K562 (cell line): ENCODE measurements around the gene COG7. TPM values are rescaled to one million over a fixed set of nuclear protein-coding genes. Genes with fewer than 3 reads are reported as not detected.
"Not testable (repeated sequence)": the region's sequence is repeated elsewhere in the genome, so short reads cannot be mapped to it uniquely, and the experiment has no call there.

Experiments
- ATAC-seq: fragments of 200-7000 bp; cut with Tn5 transposase; 3 replicates; pipeline ENCODE4 v1.9.1; 2020; ENCODE audit warnings: moderate library complexity
- BruUV-seq: library from RNA; stranded (reverse); fragments of 400-500 nt; replicated peaks from 2 replicates; lab custom pipeline; 2021; lab: Mats Ljungman, UMichigan
- CTCF ChIA-PET: fragments of 300-600 bp; formaldehyde crosslinking; extraction: SDS; loops from one replicate; lab custom pipeline; 2021; ENCODE audit warnings: low intra/inter-chr PET ratio; lab: Yijun Ruan, JAX
- POLR2A ChIA-PET: fragments of 300-600, 350-650 bp; sonication (Branson Sonifier 250); formaldehyde crosslinking; extraction: SDS; loops from one replicate; lab custom pipeline; 2021; ENCODE audit warnings: antibody characterized with exemption, inconsistent platforms; lab: Yijun Ruan, JAX
- DNase-seq, 4 experiments: peaks; one replicate each; pipeline versions ENCODE4 v3.0.0 to v3.0.0-alpha.2; 2011 to 2018; ENCODE audit warnings: low spot score in 3 of 4, mixed read lengths in 3 of 4; ENCODE audit errors: extremely low read depth in 1 of 4
- FAIRE-seq: peaks from 2 replicates; lab custom pipeline; 2011; peaks lifted over from hg19 to GRCh38; lab: Jason Lieb, UNC
- H2AFZ ChIP-seq: 2 replicates; pipeline ENCODE4 v1.6.0; 2011; ENCODE audit warnings: low read depth, low read length, control low read depth, inconsistent platforms
- H3K27ac ChIP-seq: fragments of 200-600 bp; 3 replicates; pipeline ENCODE4 v1.8.0; 2011; ENCODE audit warnings: low read depth, mild to moderate bottlenecking, control low read depth, inconsistent platforms, low read length, moderate library complexity, mixed read lengths; ENCODE audit errors: extremely low read depth
- H3K27me3 ChIP-seq, 2 experiments: fragments of 300-600 bp in 1 of 2; 2 replicates in 1 of 2; 3 replicates in 1 of 2; pipeline versions ENCODE4 v1.6.0 to v1.8.0; 2011; ENCODE audit warnings: inconsistent platforms in 2 of 2, low read length in 2 of 2, mild to moderate bottlenecking in 1 of 2, mixed read lengths in 1 of 2, moderate library complexity in 1 of 2; ENCODE audit not compliant: control insufficient read depth in 2 of 2, insufficient read depth in 2 of 2
- H3K36me3 ChIP-seq: fragments of 300-600 bp; 3 replicates; pipeline ENCODE4 v1.8.0; 2011; ENCODE audit warnings: mild to moderate bottlenecking, low read length, inconsistent platforms; ENCODE audit not compliant: control insufficient read depth, insufficient read depth
- H3K4me1 ChIP-seq, 2 experiments: fragments of 200-600 bp in 1 of 2; replicated peaks in 1 of 2; 2 replicates in 1 of 2; 3 replicates in 1 of 2; pipeline versions ENCODE4 v1.5.1 to v1.8.0; 2011; ENCODE audit warnings: inconsistent platforms in 2 of 2, low read length in 2 of 2, mild to moderate bottlenecking in 1 of 2, mixed read lengths in 1 of 2, moderate library complexity in 1 of 2; ENCODE audit not compliant: control insufficient read depth in 2 of 2, insufficient read depth in 2 of 2
- H3K4me2 ChIP-seq: 2 replicates; pipeline ENCODE4 v1.6.1; 2011; ENCODE audit warnings: low read length, control low read depth, inconsistent platforms, mixed read lengths; ENCODE audit not compliant: insufficient read depth
- H3K4me3 ChIP-seq: fragments of 200-600 bp; sonication (generic), shearing (Covaris generic); 2 replicates; pipeline ENCODE4 v1.5.1; 2016; ENCODE audit warnings: control low read depth, inconsistent platforms
- H3K79me2 ChIP-seq: fragments of 200-600 bp; 3 replicates; pipeline ENCODE4 v1.8.0; 2011; ENCODE audit warnings: low read length, inconsistent platforms; ENCODE audit not compliant: control insufficient read depth, insufficient read depth
- H3K9ac ChIP-seq, 2 experiments: 2 replicates each; pipeline versions ENCODE4 v1.6.0 to v1.6.1; 2011; ENCODE audit warnings: low read depth in 2 of 2, low read length in 2 of 2, control low read depth in 1 of 2, inconsistent platforms in 1 of 2, mild to moderate bottlenecking in 1 of 2, mixed read lengths in 1 of 2; ENCODE audit not compliant: insufficient read depth in 1 of 2
- H3K9me1 ChIP-seq: one replicate; pipeline ENCODE4 v1.6.0; 2011; ENCODE audit warnings: inconsistent platforms, mild to moderate bottlenecking, low read length, moderate library complexity; ENCODE audit not compliant: control insufficient read depth, insufficient read depth
- H3K9me3 ChIP-seq: replicated peaks from 2 replicates; pipeline ENCODE4 v1.5.1; 2011; ENCODE audit warnings: low read depth, low read length, inconsistent platforms; ENCODE audit not compliant: control insufficient read depth, insufficient read depth
- H4K20me1 ChIP-seq: replicated peaks from 2 replicates; pipeline ENCODE4 v1.6.1; 2011; ENCODE audit warnings: low read length, inconsistent platforms, mixed read lengths; ENCODE audit not compliant: control insufficient read depth, insufficient read depth
- BRD4 ChIP-seq: fragments of 200-600 bp; sonication (generic); IDR thresholded peaks from 2 replicates; pipeline ENCODE4 v1.6.1; 2017; ENCODE audit warnings: inconsistent platforms
- BRF1 ChIP-seq: IDR thresholded peaks from 3 replicates; pipeline ENCODE4 v1.6.1; 2011; ENCODE audit warnings: borderline replicate concordance, mild to moderate bottlenecking; ENCODE audit not compliant: insufficient read length; ENCODE audit errors: extremely low read depth
- DACH1 ChIP-seq: fragments of 450-650 bp; IDR thresholded peaks from 2 replicates; pipeline ENCODE4 v1.6.1; 2018; ENCODE audit not compliant: partially characterized antibody
- FOXA3 ChIP-seq, 2 experiments: fragments of 450-650 bp in 1 of 2; sonication (generic) in 1 of 2; formaldehyde crosslinking; IDR thresholded peaks in 1 of 2; conservative IDR thresholded peaks in 1 of 2; 2 replicates each; pipeline versions ENCODE4 v1.4.0 to v1.8.0; 2020 to 2022; ENCODE audit warnings: mild to moderate bottlenecking in 2 of 2, missing genetic modification reagents in 1 of 2
- HDAC6 ChIP-seq: IDR thresholded peaks from 2 replicates; pipeline ENCODE4 v1.6.1; 2012; ENCODE audit warnings: low read depth, mild to moderate bottlenecking, control low read depth, inconsistent platforms, low read length, moderate library complexity
- KLF1 ChIP-seq: fragments of 450-650 bp; IDR thresholded peaks from 2 replicates; pipeline ENCODE4 v1.6.1; 2016; ENCODE audit warnings: missing genetic modification characterization, missing compliant biosample characterization
- MAFF ChIP-seq: IDR thresholded peaks from 2 replicates; pipeline ENCODE4 v1.6.1; 2012; ENCODE audit warnings: low read length, improper control_type of control experiment
- NR0B1 ChIP-seq: fragments of 450-650 bp; IDR thresholded peaks from one replicate; pipeline ENCODE4 v1.6.1; 2018; ENCODE audit warnings: mild to moderate bottlenecking, moderate library complexity; ENCODE audit not compliant: partially characterized antibody
- ZNF184 ChIP-seq: sonication (generic); formaldehyde crosslinking; IDR thresholded peaks from 2 replicates; pipeline ENCODE4 v1.5.0; 2020; ENCODE audit warnings: missing genetic modification reagents
- ZNF644 ChIP-seq: fragments of 200-800 bp; sonication (Bioruptor generic); IDR thresholded peaks from 2 replicates; pipeline ENCODE4 v1.6.1; 2016; ENCODE audit warnings: low read depth, missing genetic modification characterization, missing compliant biosample characterization
- ZNF75A ChIP-seq: fragments of 450-650 bp; formaldehyde crosslinking; IDR thresholded peaks from 2 replicates; pipeline ENCODE4 v1.4.0; 2020; ENCODE audit warnings: mild to moderate bottlenecking
- WGBS: fragments of 100-300 bp; shearing (Covaris generic); methylation state at CpG from one replicate; pipeline ENCODE4 v1.1.6; 2016; ENCODE audit warnings: low coverage, mixed read lengths; ENCODE audit not compliant: insufficient coverage; ENCODE audit errors: missing lambda C conversion rate; 5-methylcytosine and 5-hydroxymethylcytosine counted together
- in situ Hi-C: fragments of 300-500 bp; cut with MboI; formaldehyde crosslinking; loops from 4 replicates; pipeline ENCODE4 v1.15.0; 2018; ENCODE audit warnings: inconsistent platforms, mixed read lengths
- intact Hi-C: fragments of 100-400 bp; cut with micrococcal nuclease; formaldehyde crosslinking; loops from 2 replicates; pipeline ENCODE4 v1.14.2; 2022
- polyA plus RNA-seq, 8 experiments: library from polyadenylated mRNA; depleted of rRNA in 4 of 8; stranded (reverse) in 5 of 8; unstranded in 3 of 8; fragments of >200 nt; fragmentation: Nextera tagmentation in 2 of 8; fragmentation: Illumina TruSeq in 1 of 8; extraction: Ambion mirVana in 2 of 8; extraction: Trizol in 1 of 8; gene quantifications; 2 replicates each; pipeline versions ENCODE4 v1.2.1 to v1.2.3, GENCODE V29; 2011 to 2014; ENCODE audit warnings: inconsistent platforms in 1 of 8, missing spikeins in 1 of 8
- total RNA-seq, 7 experiments: library from RNA; depleted of rRNA in 6 of 7; stranded (reverse); fragments of >200 nt in 6 of 7; fragmentation: Illumina TruSeq in 2 of 7; extraction: Trizol in 2 of 7; gene quantifications; 2 replicates each; pipeline versions ENCODE4 v1.2.1 to v1.2.3, GENCODE V29; 2011 to 2021; ENCODE audit warnings: low replicate concordance in 1 of 7
- TF ChIP-seq, protein P1 (sequence below): fragments of 450-650 bp; IDR thresholded peaks from 2 replicates; pipeline ENCODE4 v1.6.1; 2018; ENCODE audit warnings: mild to moderate bottlenecking, low read depth; ENCODE audit not compliant: partially characterized antibody

The COG7 gene
- total and polyA plus RNA-seq, 9 of the 15 experiments (the other 6 are each of a cell fraction or from before 2014, with no cell fraction given) = 3.8 to 17.6 (median 13.4) TPM

DNA sequence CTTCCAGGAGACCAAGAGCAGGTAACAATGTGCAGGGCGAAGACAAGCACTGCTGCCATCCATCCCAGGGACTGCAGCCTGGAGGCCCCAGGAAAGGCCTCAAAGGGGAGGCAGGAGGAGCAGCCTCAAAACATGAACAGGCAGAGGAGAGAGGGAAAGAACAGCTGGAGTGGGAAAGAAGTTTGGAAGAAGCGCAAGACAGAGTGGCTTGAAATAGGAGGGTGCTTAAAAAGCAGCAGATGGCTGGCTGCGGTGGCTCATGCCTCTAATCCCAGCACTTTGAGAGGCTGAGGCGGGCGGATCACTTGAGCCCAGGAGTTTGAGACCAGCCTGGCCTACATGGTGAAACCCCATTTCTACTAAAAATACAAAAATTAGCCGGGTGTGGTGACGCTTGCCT lies 52.5 kb downstream of the COG7 start:
- H3K4me3 ChIP-seq, H3K9me1 ChIP-seq, H3K27ac ChIP-seq, H3K9ac ChIP-seq, H3K79me2 ChIP-seq, DNase-seq, H3K4me2 ChIP-seq, H3K9me3 ChIP-seq, BruUV-seq, H2AFZ ChIP-seq, H3K27me3 ChIP-seq, CTCF ChIA-PET, H4K20me1 ChIP-seq, FAIRE-seq, H3K4me1 ChIP-seq, in situ Hi-C loops, ATAC-seq, intact Hi-C loops: not testable (repeated sequence)
- WGBS = 90% methylated on average over 7 of the region's 7 CpGs
- peaks cover 61% of the 10 kb centered on the region; the same call in 2 of the 3 replicates for H3K36me3 ChIP-seq
- POLR2A ChIA-PET = interaction anchor here (3.7 kb wide), 1 partner anchor 15 kb away, joined by 9 read pairs; no protein-coding TSS in a partner anchor

GRCh38 chr16:23398987-23399805 lies 53.8 kb downstream of the COG7 start:
- FAIRE-seq = no peak
- Histone ChIP-seq H3K4me2 (no peak overlapping the region), H3K4me1 (no peaks in the 10 kb centered on the region), H3K27ac (no peak overlapping the region), H3K4me3 (no peak overlapping the region), H3K79me2 (no peaks in the 10 kb centered on the region), H3K27me3 (no peaks in the 10 kb centered on the region), H3K9me3 (no peaks in the 10 kb centered on the region), H4K20me1 (0 out of 2 replicates have a peak, but pooled peaks cover 5% of the 10 kb centered on the region), H3K9ac (no peak overlapping the region), H3K36me3 (peaks cover 55% of the 10 kb centered on the region; the same call in 2 of the 3 replicates), H3K9me1 (no peaks in the 10 kb centered on the region), H2AFZ (no peak overlapping the region)
- ChIA-PET POLR2A (interaction anchor here (0.5 to 3.7 kb wide), 3 partner anchors 16 to 1550 kb away, joined by 3 to 9 read pairs (median 3); no protein-coding TSS in a partner anchor), CTCF (no interaction called here)
- intact Hi-C loops = no loop called here
- WGBS = 80% methylated on average over 16 of the region's 17 CpGs
- in situ Hi-C loops = no loop called here
- no peak for DNase-seq
- no TSS peak for BruUV-seq
- no peak for ATAC-seq
- no peak for TF ChIP-seq NR0B1
- no peak for TF ChIP-seq FOXA3 (CRISPR knock-in tag; conservative IDR thresholded peaks at IDR 0.05 in 1 of 2, IDR thresholded peaks at IDR 0.05 in 1 of 2)
- no peak for TF ChIP-seq ZNF184 (CRISPR knock-in tag)
- TF ChIP-seq, protein P1, sequence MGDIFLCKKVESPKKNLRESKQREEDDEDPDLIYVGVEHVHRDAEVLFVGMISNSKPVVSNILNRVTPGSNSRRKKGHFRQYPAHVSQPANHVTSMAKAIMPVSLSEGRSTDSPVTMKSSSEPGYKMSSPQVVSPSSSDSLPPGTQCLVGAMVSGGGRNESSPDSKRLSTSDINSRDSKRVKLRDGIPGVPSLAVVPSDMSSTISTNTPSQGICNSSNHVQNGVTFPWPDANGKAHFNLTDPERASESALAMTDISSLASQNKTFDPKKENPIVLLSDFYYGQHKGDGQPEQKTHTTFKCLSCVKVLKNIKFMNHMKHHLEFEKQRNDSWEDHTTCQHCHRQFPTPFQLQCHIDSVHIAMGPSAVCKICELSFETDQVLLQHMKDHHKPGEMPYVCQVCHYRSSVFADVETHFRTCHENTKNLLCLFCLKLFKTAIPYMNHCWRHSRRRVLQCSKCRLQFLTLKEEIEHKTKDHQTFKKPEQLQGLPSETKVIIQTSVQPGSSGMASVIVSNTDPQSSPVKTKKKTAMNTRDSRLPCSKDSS = no peak
- no peak for TF ChIP-seq BRF1
- TF ChIP-seq MAFF = no peak
- no peak for TF ChIP-seq BRD4
- TF ChIP-seq DACH1 = no peak
- no peak for TF ChIP-seq ZNF75A
- no peak for TF ChIP-seq KLF1
- TF ChIP-seq ZNF644 (tag) = no peak
- TF ChIP-seq HDAC6 = no peak
